ENCODE data around the gene PIKFYVE. TPM values are rescaled to one million over a fixed set of nuclear protein-coding genes. Genes with fewer than 3 reads are reported as not detected.

PIKFYVE gene
- total RNA-seq, 1 donor from 2014 or later, result 22.4 TPM

GRCh38 chr2:208356846-208357574 is 91.0 kb downstream of the PIKFYVE start:
- no peak overlapping the region for H3K27ac ChIP-seq (ENCODE audit: low read depth, low read length)
- H3K4me3 ChIP-seq (ENCODE audit: low read length in 3 of 3), result no peak overlapping the region
- H3K36me3 ChIP-seq (ENCODE audit: control insufficient read depth in 3 of 3, insufficient read depth in 3 of 3, low read length in 3 of 3), result peaks cover 22 to 38% (median 27%) of the 10 kb centered on the region in 3 donors
- H3K27me3 ChIP-seq (ENCODE audit: control insufficient read depth in 3 of 3, insufficient read depth in 3 of 3, low read length in 3 of 3), result no peaks in the 10 kb centered on the region
- H3K9ac ChIP-seq (ENCODE audit: low read depth in 1 of 3, low read length in 3 of 3), result no peak overlapping the region
- H3K4me1 ChIP-seq (ENCODE audit: control insufficient read depth in 3 of 3, insufficient read depth in 3 of 3, low read length in 3 of 3), result no peaks in the 10 kb centered on the region
- H3K9me3 ChIP-seq (ENCODE audit: control insufficient read depth in 3 of 3, low read length in 3 of 3), result peaks cover 0 to 3% (median 0%) of the 10 kb centered on the region in 3 donors

DNA sequence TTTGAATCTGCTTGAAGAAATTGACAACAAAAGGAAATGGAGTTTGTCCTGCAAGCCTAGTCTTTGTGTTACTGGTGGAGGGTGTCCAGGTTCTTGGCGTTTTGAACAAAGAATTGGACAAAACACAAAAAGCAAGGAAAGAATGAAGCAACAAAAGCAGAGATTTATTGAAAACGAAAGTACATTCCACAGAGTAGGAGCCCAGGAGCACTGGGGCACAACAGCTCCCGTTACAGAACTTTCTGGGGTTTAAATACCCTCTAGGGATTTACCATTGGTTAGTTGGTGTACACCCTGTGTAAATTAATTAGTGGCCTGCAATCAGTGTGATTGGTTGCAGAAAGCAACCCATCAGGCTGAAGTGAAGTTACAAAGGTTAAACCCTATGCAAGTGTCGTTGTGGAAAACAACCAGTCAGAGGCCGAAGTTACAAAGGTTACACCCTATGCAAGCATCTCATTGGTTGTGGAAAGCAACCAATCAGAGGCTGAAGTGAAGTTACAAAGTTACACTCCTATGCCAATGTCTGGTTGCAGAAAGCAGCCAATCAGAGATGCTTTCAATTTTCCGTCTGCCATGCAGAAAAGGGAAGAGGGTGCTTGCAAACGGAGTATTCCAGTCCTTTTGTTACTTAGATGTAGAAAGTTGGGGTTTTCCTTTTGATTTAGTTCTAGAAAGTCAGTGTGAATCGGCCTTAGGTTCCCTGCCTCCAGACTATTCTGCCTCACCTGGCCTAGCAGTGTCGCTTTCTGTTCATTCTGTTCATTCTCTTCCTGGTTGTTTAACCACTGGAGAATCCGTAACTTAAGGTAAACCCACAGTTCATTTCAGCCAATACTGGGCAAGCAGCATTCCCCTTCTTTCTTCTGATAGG is 92.9 kb downstream of the PIKFYVE start:
- Histone ChIP-seq H3K9ac (ENCODE audit: low read depth in 1 of 3, low read length in 3 of 3) (no peak overlapping the region), H3K27me3 (ENCODE audit: control insufficient read depth in 3 of 3, insufficient read depth in 3 of 3, low read length in 3 of 3) (no peaks in the 10 kb centered on the region), H3K36me3 (ENCODE audit: control insufficient read depth in 3 of 3, insufficient read depth in 3 of 3, low read length in 3 of 3) (peaks cover 10 to 20% (median 13%) of the 10 kb centered on the region in 3 donors), H3K9me3 (ENCODE audit: control insufficient read depth in 3 of 3, low read length in 3 of 3) (peaks cover 0 to 3% (median 0%) of the 10 kb centered on the region in 3 donors), H3K27ac (ENCODE audit: low read depth, low read length) (no peak overlapping the region), H3K4me1 (ENCODE audit: control insufficient read depth in 3 of 3, insufficient read depth in 3 of 3, low read length in 3 of 3) (no peaks in the 10 kb centered on the region), H3K4me3 (ENCODE audit: low read length in 3 of 3) (no peak overlapping the region)

DNA sequence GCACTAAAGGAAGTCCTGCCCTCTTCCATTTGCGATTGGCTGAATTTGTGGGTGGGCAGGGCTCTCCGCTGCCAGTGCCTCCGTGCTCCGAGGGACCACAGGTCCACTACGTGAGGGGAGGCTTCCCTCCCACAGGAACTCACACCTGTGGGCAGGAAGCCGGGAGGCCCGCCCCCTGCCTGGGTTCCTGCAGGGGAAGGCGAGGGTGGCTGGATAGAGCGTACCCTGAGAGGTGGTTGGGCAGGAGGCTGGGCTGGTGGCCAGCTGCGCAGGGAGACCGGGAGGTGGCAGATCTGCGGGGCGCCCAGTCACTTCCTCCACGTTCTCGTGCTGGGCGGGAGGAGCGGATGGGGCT is 93.6 kb downstream of the PIKFYVE start:
- Histone ChIP-seq H3K36me3 (ENCODE audit: control insufficient read depth in 3 of 3, insufficient read depth in 3 of 3, low read length in 3 of 3) (peaks cover 6 to 17% (median 9%) of the 10 kb centered on the region in 3 donors), H3K9me3 (ENCODE audit: control insufficient read depth in 3 of 3, low read length in 3 of 3) (peaks cover 0 to 3% (median 2%) of the 10 kb centered on the region in 3 donors), H3K9ac (ENCODE audit: low read depth in 1 of 3, low read length in 3 of 3) (no peak overlapping the region), H3K4me3 (ENCODE audit: low read length in 3 of 3) (no peak overlapping the region), H3K27ac (ENCODE audit: low read depth, low read length) (no peak overlapping the region), H3K27me3 (ENCODE audit: control insufficient read depth in 3 of 3, insufficient read depth in 3 of 3, low read length in 3 of 3) (no peaks in the 10 kb centered on the region), H3K4me1 (ENCODE audit: control insufficient read depth in 3 of 3, insufficient read depth in 3 of 3, low read length in 3 of 3) (no peaks in the 10 kb centered on the region)

DNA sequence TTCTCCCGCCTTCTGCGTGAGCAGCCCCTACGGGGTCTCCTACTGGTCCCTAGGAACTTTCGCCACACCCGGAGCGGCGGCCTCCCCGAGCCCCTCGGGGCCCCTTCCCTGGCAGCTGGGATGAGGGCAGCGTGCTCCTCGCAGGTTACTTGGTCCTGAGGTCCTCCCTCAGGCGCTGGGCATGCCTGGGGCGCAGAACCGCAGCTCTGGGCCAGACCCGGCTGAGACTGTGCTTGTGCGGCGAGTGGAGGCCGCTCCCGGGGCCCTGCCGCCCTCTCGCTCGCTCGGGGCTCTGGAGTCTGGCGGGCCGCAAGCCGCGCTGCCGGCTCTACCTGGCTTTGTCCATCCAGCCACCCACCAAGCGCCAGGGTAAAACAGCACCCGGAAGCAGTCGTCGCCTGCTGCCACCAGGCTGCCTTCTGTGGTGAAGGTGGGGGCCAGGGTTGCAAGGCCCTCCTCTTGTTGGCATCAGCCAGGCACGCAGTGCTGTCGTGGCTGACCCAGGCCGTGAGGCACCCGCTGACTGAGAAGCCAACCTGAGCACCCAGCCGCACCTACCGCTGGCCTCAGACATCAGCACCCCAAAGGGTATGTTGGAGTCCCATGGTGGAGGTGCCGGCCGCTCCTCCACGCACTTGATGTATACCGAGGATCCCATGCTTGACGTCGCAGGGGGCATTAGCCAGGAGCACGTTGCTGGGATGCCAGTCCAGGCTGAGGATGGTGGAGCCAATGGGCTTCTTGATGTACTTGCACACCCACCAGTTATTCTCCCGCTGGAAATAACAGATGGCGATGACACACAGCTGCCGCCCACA is 94.4 kb downstream of the PIKFYVE start:
- H3K36me3 ChIP-seq (ENCODE audit: control insufficient read depth in 3 of 3, insufficient read depth in 3 of 3, low read length in 3 of 3), result peaks cover 0 to 8% (median 2%) of the 10 kb centered on the region in 3 donors
- no peak overlapping the region for H3K9ac ChIP-seq (ENCODE audit: low read depth in 1 of 3, low read length in 3 of 3)
- no peak overlapping the region for H3K27ac ChIP-seq (ENCODE audit: low read depth, low read length)
- H3K4me3 ChIP-seq (ENCODE audit: low read length in 3 of 3), result no peak overlapping the region
- H3K4me1 ChIP-seq (ENCODE audit: control insufficient read depth in 3 of 3, insufficient read depth in 3 of 3, low read length in 3 of 3), result no peaks in the 10 kb centered on the region
- peaks cover 0 to 3% (median 2%) of the 10 kb centered on the region in 3 donors for H3K9me3 ChIP-seq (ENCODE audit: control insufficient read depth in 3 of 3, low read length in 3 of 3)
- H3K27me3 ChIP-seq (ENCODE audit: control insufficient read depth in 3 of 3, insufficient read depth in 3 of 3, low read length in 3 of 3), result no peaks in the 10 kb centered on the region

DNA sequence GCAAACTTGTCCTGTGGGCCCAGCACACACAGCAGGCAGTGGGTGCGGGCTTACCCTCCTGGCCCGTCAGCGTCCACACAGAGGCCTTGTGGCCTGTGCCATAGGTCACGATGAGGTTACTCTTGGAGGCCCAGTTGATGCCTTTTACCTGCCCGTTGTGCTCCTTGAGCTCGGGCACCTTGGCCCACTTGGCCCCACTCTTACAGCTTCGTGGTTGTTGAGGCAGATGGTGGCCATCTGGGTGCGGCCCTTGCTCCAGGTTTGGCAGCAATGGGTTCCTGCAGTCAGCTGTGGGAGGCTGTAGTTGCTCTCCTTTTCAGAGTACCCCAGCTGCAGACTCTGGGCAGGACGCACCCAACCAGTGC is 95.0 kb downstream of the PIKFYVE start:
- Histone ChIP-seq H3K36me3 (ENCODE audit: control insufficient read depth in 3 of 3, insufficient read depth in 3 of 3, low read length in 3 of 3) (peaks cover 0 to 7% (median 0%) of the 10 kb centered on the region in 3 donors), H3K4me3 (ENCODE audit: low read length in 3 of 3) (no peak overlapping the region), H3K9ac (ENCODE audit: low read depth in 1 of 3, low read length in 3 of 3) (no peak overlapping the region)

DNA sequence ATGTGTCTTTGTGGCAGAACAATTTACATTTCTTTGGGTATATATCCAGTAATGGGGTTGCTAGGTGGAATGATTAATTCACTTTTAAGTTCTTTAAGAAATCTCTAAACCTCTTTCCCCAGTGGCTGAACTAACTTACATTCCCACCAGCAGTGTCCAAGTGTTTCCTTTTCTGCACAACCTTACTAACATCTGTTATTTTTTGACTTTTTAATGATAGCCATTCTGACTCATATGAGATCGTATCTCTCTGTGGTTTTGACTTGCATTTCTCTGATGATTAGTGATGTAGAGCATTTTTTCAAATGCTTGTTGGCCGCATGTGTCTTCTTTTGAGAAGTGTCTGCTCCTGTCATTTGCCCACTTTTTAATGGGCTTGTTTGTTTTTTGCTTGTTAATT is 97.4 kb downstream of the PIKFYVE start:
- no peak overlapping the region for H3K27ac ChIP-seq (ENCODE audit: low read depth, low read length)

More for the DNA sequence above, 95.0 kb downstream of the PIKFYVE start:
- Histone ChIP-seq H3K9me3 (ENCODE audit: control insufficient read depth in 3 of 3, low read length in 3 of 3) (peaks cover 0 to 3% (median 2%) of the 10 kb centered on the region in 3 donors), H3K4me1 (ENCODE audit: control insufficient read depth in 3 of 3, insufficient read depth in 3 of 3, low read length in 3 of 3) (no peaks in the 10 kb centered on the region), H3K27me3 (ENCODE audit: control insufficient read depth in 3 of 3, insufficient read depth in 3 of 3, low read length in 3 of 3) (no peaks in the 10 kb centered on the region), H3K27ac (ENCODE audit: low read depth, low read length) (no peak overlapping the region)

DNA sequence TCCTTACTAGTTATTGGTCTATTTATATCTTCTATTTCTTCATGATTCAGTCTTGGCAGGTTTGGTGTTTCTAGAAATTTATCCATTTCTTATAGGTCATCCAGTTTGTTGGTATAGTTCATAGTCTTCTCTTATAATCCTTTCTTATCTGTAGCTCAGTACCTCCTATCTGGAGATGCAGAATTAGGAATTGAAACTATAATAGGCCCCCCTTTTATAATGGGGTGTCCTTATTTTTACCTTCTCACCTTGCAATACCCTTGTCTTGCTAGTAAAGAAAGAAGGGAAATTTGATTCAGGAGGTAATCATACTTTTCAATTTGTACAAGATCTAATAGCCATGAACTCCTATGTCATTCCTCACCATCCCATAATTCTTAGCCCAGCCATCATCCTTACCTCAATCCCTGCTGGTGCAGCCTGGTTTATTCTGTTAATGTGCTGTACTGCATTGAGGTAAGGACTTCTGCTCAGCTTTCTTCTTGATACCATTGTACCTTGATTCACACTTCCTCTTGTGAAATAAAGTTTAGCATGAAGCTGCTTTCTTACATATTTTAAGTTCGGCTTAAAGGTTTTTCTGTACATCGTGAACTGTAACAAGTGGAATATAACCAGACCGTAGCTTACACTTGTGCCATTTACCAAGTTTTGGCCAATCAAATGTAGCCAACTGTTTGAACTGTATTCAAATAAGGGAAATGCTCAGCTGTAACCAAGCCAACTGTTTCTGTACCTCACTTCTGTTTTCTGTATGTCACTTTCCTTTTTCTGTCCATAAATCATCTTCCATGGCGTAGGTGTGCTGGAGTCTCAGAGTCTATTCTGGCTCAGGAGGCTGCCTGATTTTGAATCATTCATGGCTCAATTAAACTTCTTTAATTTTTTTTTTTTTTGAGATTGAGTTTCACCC is 100.4 kb downstream of the PIKFYVE start:
- H3K36me3 ChIP-seq (ENCODE audit: control insufficient read depth in 3 of 3, insufficient read depth in 3 of 3, low read length in 3 of 3), result no peaks in the 10 kb centered on the region
- H3K9me3 ChIP-seq (ENCODE audit: control insufficient read depth in 3 of 3, low read length in 3 of 3), result peaks cover 0 to 2% (median 0%) of the 10 kb centered on the region in 3 donors
- no peak overlapping the region for H3K27ac ChIP-seq (ENCODE audit: low read depth, low read length)
- no peak overlapping the region for H3K4me3 ChIP-seq (ENCODE audit: low read length in 3 of 3)
- no peaks in the 10 kb centered on the region for H3K27me3 ChIP-seq (ENCODE audit: control insufficient read depth in 3 of 3, insufficient read depth in 3 of 3, low read length in 3 of 3)
- no peak overlapping the region for H3K9ac ChIP-seq (ENCODE audit: low read depth in 1 of 3, low read length in 3 of 3)
- no peaks in the 10 kb centered on the region for H3K4me1 ChIP-seq (ENCODE audit: control insufficient read depth in 3 of 3, insufficient read depth in 3 of 3, low read length in 3 of 3)

More for the DNA sequence above, 97.4 kb downstream of the PIKFYVE start:
- Histone ChIP-seq H3K27me3 (ENCODE audit: control insufficient read depth in 3 of 3, insufficient read depth in 3 of 3, low read length in 3 of 3) (no peaks in the 10 kb centered on the region), H3K9me3 (ENCODE audit: control insufficient read depth in 3 of 3, low read length in 3 of 3) (peaks cover 0 to 3% (median 2%) of the 10 kb centered on the region in 3 donors), H3K4me3 (ENCODE audit: low read length in 3 of 3) (no peak overlapping the region), H3K9ac (ENCODE audit: low read depth in 1 of 3, low read length in 3 of 3) (no peak overlapping the region), H3K36me3 (ENCODE audit: control insufficient read depth in 3 of 3, insufficient read depth in 3 of 3, low read length in 3 of 3) (no peaks in the 10 kb centered on the region), H3K4me1 (ENCODE audit: control insufficient read depth in 3 of 3, insufficient read depth in 3 of 3, low read length in 3 of 3) (no peaks in the 10 kb centered on the region)

- H3K27ac ChIP-seq (ENCODE audit: low read depth, low read length), result no peak overlapping the region
- H3K4me3 ChIP-seq (ENCODE audit: low read length in 3 of 3), result no peak overlapping the region
- no peaks in the 10 kb centered on the region for H3K4me1 ChIP-seq (ENCODE audit: control insufficient read depth in 3 of 3, insufficient read depth in 3 of 3, low read length in 3 of 3)
- H3K36me3 ChIP-seq (ENCODE audit: control insufficient read depth in 3 of 3, insufficient read depth in 3 of 3, low read length in 3 of 3), result no peaks in the 10 kb centered on the region
- H3K9me3 ChIP-seq (ENCODE audit: control insufficient read depth in 3 of 3, low read length in 3 of 3), result peaks cover 0 to 2% (median 0%) of the 10 kb centered on the region in 3 donors
- no peaks in the 10 kb centered on the region for H3K27me3 ChIP-seq (ENCODE audit: control insufficient read depth in 3 of 3, insufficient read depth in 3 of 3, low read length in 3 of 3)
- no peak overlapping the region for H3K9ac ChIP-seq (ENCODE audit: low read depth in 1 of 3, low read length in 3 of 3)
These were observed 103.0 kb downstream of the PIKFYVE start for GRCh38 chr2:208369091-208369490.

Measured in skeletal muscle tissue (tissue), 4 donors.